ENCODE data around the gene DPH7.
"Not testable (repeated sequence)": the region's sequence is repeated elsewhere in the genome, so short reads cannot be mapped to it uniquely, and the experiment has no call there.

DPH7 gene

DNA sequence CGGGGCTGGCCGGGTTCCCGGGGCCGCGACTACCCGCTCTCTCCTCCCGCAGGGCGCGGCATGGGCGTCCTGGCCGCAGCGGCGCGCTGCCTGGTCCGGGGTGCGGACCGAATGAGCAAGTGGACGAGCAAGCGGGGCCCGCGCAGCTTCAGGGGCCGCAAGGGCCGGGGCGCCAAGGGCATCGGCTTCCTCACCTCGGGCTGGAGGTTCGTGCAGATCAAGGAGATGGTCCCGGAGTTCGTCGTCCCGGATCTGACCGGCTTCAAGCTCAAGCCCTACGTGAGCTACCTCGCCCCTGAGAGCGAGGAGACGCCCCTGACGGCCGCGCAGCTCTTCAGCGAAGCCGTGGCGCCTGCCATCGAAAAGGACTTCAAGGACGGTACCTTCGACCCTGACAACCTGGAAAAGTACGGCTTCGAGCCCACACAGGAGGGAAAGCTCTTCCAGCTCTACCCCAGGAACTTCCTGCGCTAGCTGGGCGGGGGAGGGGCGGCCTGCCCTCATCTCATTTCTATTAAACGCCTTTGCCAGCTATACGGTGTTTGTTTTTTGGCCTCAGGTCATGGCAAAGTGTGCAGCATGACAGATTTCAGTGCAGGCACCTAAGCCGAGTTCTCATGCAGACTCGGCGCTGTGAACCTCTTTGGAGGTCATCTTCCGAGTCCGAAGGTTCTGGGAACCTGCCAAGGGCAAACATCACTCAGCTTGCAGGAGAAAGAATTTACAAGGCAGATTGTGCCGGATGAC lies 26.5 kb downstream of the DPH7 start:
- TF ChIP-seq MYC (IDR thresholded peaks at IDR 0.05; ENCODE audit: low read depth, low read length) (no peak), POLR2A (IDR thresholded peaks at IDR 0.05; ENCODE audit: extremely low read depth, insufficient read length) (no peak)
- TF ChIP-seq, protein P1, sequence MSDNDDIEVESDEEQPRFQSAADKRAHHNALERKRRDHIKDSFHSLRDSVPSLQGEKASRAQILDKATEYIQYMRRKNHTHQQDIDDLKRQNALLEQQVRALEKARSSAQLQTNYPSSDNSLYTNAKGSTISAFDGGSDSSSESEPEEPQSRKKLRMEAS (IDR thresholded peaks at IDR 0.05; ENCODE audit: low read depth, low read length): no peak
- TF ChIP-seq, protein P2, sequence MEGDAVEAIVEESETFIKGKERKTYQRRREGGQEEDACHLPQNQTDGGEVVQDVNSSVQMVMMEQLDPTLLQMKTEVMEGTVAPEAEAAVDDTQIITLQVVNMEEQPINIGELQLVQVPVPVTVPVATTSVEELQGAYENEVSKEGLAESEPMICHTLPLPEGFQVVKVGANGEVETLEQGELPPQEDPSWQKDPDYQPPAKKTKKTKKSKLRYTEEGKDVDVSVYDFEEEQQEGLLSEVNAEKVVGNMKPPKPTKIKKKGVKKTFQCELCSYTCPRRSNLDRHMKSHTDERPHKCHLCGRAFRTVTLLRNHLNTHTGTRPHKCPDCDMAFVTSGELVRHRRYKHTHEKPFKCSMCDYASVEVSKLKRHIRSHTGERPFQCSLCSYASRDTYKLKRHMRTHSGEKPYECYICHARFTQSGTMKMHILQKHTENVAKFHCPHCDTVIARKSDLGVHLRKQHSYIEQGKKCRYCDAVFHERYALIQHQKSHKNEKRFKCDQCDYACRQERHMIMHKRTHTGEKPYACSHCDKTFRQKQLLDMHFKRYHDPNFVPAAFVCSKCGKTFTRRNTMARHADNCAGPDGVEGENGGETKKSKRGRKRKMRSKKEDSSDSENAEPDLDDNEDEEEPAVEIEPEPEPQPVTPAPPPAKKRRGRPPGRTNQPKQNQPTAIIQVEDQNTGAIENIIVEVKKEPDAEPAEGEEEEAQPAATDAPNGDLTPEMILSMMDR (IDR thresholded peaks at IDR 0.05; ENCODE audit: low read depth, low read length): no peak
- peak overlapping the region; percentile 78 for H3K4me3 ChIP-seq (ENCODE audit: low read depth, low read length)
- DNase-seq (ENCODE audit: low read depth): peak; percentile 51

DNA sequence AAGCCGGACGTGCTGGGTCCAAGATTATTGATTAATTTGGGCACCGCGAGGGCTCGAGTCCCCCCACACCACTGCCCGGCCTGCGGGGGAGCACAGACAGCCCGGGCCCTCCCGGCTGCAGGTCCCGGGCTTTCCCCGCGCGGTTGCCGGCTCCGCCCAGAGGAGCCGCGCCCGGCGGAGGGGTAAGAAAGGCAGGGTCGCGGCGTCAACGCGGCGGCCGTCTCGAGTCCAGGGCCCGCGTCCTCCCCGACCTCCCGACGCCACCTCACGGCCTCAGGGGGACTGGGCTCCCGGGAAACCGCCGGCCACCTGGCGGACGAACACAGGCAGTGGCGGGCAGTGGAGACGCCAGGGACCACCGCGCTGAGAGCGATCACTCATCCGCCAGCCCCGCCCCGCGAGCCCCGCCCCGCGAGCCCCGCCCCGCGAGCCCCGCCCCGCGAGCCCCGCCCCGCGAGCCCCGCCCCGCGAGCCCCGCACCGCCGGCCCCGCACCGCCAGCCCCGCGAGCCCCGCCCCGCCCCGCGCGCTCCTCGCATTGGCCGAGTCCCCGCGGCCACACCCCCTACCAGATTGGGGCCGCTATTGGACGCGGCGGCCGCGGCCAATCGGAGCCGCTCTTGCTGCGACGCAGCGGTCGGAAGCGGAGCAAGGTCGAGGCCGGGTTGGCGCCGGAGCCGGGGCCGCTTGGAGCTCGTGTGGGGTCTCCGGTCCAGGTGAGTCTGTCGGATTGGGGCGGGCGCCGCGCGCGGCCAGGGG lies 27.3 kb downstream of the DPH7 start, which contains the start of gene MRPL41:
Gene MRPL41, plus strand, starts transcription at position 616 of the 758 bp plus-strand sequence. CDS start 203 bp downstream, outside the sequence.
- TF ChIP-seq POLR2A (IDR thresholded peaks at IDR 0.05; ENCODE audit: extremely low read depth, insufficient read length) (peak; percentile 89), MYC (IDR thresholded peaks at IDR 0.05; ENCODE audit: low read depth, low read length) (no peak)
- TF ChIP-seq, protein P2 (IDR thresholded peaks at IDR 0.05; ENCODE audit: low read depth, low read length): peak; percentile 18
- TF ChIP-seq, protein P1 (IDR thresholded peaks at IDR 0.05; ENCODE audit: low read depth, low read length): no peak
- peak within 1 kb of the TSS; percentile 78 for H3K4me3 ChIP-seq (ENCODE audit: low read depth, low read length)
- peak; percentile 92 for DNase-seq (ENCODE audit: low read depth)

DNA sequence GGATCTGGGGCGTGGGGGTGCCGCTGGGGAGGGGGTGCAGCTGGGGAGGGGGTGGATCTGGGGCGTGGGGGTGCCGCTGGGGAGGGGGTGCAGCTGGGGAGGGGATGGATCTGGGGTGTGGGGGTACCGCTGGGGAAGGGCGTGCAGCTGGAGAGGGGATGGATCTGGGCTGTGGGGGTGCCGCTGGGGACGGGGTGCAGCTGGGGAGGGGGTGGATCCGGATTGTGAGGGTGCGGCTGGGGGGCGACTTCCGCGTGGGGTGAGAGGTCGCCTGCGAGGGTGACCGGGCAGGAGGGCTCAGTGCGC lies 27.8 kb downstream of the DPH7 start:
- not testable (repeated sequence) for DNase-seq (ENCODE audit: low read depth)
- peak overlapping the region; percentile 47 for H3K4me3 ChIP-seq (ENCODE audit: low read depth, low read length)

DNA sequence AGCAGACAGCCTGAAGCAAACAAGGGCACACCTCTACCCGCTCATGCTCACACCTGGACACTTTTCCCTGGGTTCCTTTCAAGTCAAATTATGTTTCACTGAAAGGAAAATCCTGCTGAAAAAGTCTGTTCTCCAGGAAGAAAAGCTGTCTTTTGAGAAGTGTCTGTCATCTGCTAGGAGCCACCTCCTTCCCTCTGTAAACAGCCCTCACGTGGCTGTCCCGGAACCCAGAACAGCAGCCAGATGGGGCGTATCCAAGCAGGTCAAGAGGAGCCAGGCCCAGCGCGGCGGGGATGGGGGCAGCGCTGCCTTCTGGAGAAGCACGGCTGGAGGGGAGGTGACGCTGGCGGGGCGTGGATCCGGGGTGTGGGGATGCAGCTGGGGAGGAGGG lies 28.5 kb downstream of the DPH7 start, which contains the start of gene PNPLA7:
Gene PNPLA7, minus strand, starts transcription at position 172 of the 391 bp plus-strand sequence. CDS start 205 bp downstream, outside the sequence.
- peak within 1 kb of the TSS; percentile 47 for H3K4me3 ChIP-seq (ENCODE audit: low read depth, low read length)
- DNase-seq (ENCODE audit: low read depth): peak; percentile 72
- TF ChIP-seq, protein P1 (IDR thresholded peaks at IDR 0.05; ENCODE audit: low read depth, low read length): peak; percentile 96
- no peak for TF ChIP-seq MYC (IDR thresholded peaks at IDR 0.05; ENCODE audit: low read depth, low read length)

DNA sequence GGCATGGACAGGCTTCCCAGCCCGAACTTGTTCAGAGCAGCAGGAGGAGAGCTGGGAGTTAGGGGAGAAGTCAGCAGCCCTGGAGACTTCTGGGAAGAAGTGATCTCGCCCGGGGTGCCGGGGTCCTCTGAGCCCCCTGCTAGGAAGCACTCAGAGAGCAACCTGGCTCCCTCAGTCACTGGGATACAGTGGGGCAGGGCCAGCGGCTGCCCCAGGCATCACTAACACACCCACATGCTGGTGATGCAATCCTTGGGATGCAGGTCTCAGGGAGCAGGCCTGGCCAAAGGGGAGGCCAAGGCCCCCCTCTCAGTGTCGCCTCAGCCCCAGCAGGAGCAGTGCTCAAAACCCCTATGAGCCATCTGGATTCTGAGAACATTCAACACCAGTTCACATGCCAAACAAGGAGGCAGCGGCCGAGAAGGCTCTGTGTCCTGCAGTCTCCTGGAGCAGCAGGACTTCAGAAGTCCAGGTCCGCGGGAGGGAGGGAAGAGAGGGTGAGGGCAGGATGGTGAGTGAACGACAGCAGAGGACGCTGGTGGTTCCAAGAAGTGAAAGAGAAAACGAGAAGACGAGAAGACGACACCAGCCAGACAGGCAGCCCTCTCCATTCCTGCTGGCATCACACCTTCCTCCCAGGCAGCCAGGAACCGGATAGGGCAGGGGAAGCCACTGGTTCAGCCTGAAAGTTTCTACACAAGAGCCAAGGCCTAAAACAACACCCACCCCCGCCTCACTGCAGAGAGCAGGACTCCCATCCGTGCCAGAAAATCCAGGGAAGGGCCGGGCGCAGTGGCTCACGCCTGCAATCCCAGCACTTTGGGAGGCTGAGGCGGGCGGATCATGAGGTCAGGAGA lies 30.8 kb downstream of the DPH7 start:
- TF ChIP-seq MYC (IDR thresholded peaks at IDR 0.05; ENCODE audit: low read depth, low read length): no peak
- TF ChIP-seq, protein P2 (IDR thresholded peaks at IDR 0.05; ENCODE audit: low read depth, low read length): no peak
- TF ChIP-seq, protein P1 (IDR thresholded peaks at IDR 0.05; ENCODE audit: low read depth, low read length): no peak
- H3K4me3 ChIP-seq (ENCODE audit: low read depth, low read length): no peak overlapping the region
- no peak for DNase-seq (ENCODE audit: low read depth)

DNA sequence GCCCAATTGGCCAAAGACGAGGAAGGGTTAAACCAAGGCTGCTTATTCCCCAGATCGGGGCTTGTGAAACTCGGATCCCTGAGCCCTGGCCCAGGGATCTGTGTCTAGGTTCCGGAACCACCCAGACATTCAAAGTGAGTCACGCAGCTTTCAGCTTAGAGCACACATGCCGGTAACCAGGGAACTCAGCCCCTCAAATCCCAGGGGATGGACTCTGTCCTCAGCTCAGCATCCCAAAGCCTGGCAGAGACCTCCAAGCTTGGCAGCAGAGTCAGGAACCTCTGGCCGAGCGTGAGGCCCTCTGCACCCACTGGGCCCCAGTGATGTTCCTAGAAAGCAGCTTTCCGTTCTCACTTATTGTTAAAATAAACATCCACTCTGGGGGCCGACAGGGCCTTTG lies 33.6 kb downstream of the DPH7 start:
- no peak overlapping the region for H3K4me3 ChIP-seq (ENCODE audit: low read depth, low read length)
- TF ChIP-seq POLR2A (IDR thresholded peaks at IDR 0.05; ENCODE audit: extremely low read depth, insufficient read length): no peak
- TF ChIP-seq, protein P2 (IDR thresholded peaks at IDR 0.05; ENCODE audit: low read depth, low read length): no peak
- no peak for TF ChIP-seq MYC (IDR thresholded peaks at IDR 0.05; ENCODE audit: low read depth, low read length)
- TF ChIP-seq, protein P1 (IDR thresholded peaks at IDR 0.05; ENCODE audit: low read depth, low read length): no peak
- no peak for DNase-seq (ENCODE audit: low read depth)
